Measurements from ENCODE around the gene ANKK1. TPM values are rescaled to one million over a fixed set of nuclear protein-coding genes. Genes with fewer than 3 reads are reported as not detected.

Gene ANKK1
- total RNA-seq, 2 donors from 2014 or later = 0.49 to 0.68 TPM

DNA sequence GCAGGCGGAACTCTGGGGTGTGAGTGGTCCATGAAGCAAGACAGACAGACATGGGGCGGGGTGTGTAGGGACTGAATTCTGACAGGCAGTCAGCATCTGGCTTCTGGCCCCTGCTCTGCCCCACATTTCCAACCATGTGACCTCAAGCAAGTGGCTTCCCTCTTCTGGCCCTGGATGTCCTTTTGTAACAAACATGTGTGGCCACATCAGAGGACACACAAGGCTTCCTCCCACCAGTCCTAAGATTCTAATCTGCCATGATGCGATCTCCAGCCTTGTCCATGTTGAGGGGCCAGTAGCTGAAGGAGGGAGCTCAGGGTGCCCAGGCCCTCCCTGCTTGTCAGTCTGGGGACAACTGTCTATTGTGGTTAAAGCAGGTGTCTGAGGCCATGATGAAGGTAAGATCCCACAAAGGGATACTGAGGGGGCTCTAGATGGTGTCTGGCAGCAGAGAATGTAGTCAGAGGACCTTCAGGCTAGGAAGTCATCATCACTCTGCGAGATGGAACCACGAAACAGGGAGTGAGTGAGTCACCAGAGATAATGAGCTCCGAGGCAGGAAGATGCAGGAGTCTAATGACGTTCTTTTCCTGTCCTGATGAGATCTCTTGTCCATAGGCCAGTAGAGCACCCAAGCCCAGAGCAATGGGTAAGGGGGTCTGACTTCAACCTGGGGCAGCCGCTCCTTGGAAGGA is 60.2 kb downstream of the ANKK1 start:
- ATAC-seq (ENCODE audit: insufficient number of reproducible peaks, low FRiP score, low read depth) (no peak), DNase-seq (ENCODE audit: low spot score) (no peak)
- Histone ChIP-seq H3K4me3 (no peak overlapping the region), H3K9me3 (no peaks in the 10 kb centered on the region), H3K4me1 (ENCODE audit: control insufficient read depth in 1 of 2, low read depth in 2 of 2) (no peaks in the 10 kb centered on the region), H3K27ac (no peak overlapping the region), H3K27me3 (replicated peaks; ENCODE audit: insufficient read depth) (no peaks in the 10 kb centered on the region), H3K36me3 (no peaks in the 10 kb centered on the region)
- TF ChIP-seq, protein P1, sequence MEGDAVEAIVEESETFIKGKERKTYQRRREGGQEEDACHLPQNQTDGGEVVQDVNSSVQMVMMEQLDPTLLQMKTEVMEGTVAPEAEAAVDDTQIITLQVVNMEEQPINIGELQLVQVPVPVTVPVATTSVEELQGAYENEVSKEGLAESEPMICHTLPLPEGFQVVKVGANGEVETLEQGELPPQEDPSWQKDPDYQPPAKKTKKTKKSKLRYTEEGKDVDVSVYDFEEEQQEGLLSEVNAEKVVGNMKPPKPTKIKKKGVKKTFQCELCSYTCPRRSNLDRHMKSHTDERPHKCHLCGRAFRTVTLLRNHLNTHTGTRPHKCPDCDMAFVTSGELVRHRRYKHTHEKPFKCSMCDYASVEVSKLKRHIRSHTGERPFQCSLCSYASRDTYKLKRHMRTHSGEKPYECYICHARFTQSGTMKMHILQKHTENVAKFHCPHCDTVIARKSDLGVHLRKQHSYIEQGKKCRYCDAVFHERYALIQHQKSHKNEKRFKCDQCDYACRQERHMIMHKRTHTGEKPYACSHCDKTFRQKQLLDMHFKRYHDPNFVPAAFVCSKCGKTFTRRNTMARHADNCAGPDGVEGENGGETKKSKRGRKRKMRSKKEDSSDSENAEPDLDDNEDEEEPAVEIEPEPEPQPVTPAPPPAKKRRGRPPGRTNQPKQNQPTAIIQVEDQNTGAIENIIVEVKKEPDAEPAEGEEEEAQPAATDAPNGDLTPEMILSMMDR (IDR thresholded peaks at IDR 0.05) = no peak

DNA sequence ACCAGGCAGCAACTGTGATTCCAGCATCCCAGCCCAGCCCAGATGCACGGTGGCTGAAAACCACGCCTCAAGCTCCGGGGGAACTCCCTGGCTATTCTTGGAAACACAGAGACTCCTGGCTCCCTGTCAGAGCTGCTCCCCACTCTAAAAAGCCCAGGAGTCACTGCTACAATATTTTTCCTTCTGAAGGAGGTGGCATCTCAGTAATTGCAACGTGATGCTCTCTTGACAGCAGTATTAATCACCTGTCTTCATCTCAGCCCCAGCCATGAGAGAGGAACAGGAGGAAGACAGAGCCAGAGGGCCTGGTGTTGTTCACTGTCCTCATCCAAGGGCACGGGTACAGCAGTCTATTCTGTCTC is 60.7 kb downstream of the ANKK1 start:
- DNase-seq (ENCODE audit: low spot score) = no peak
- no peak overlapping the region for H3K4me3 ChIP-seq
- no peaks in the 10 kb centered on the region for H3K36me3 ChIP-seq
- no peak overlapping the region for H3K27ac ChIP-seq
- TF ChIP-seq, protein P1 (IDR thresholded peaks at IDR 0.05) = no peak
- H3K9me3 ChIP-seq = no peaks in the 10 kb centered on the region
- ATAC-seq (ENCODE audit: insufficient number of reproducible peaks, low FRiP score, low read depth) = no peak
- no peaks in the 10 kb centered on the region for H3K27me3 ChIP-seq (replicated peaks; ENCODE audit: insufficient read depth)
- H3K4me1 ChIP-seq (ENCODE audit: control insufficient read depth in 1 of 2, low read depth in 2 of 2) = no peaks in the 10 kb centered on the region

DNA sequence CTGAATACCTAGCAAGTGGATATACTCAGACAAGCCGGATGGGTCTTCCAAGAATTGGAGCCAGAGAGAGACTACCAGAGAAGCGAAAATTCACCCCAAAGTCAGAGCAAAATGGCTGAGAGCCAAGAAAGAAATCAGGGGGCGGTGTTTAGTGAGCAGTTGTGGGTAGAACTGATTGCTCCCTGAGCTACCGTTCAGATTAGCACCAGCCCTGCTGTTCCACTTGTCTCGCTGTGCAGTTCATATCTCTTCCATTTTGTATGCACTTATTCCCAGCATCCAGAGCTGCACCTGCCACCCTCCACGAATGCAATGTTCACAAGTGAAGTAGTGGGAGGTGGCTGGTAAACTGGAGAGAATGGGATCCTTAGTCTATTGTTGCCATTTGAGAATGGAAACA is 62.2 kb downstream of the ANKK1 start:
- Histone ChIP-seq H3K9me3 (no peaks in the 10 kb centered on the region), H3K36me3 (no peaks in the 10 kb centered on the region), H3K4me3 (no peak overlapping the region), H3K4me1 (ENCODE audit: control insufficient read depth in 1 of 2, low read depth in 2 of 2) (no peaks in the 10 kb centered on the region), H3K27ac (no peak overlapping the region), H3K27me3 (replicated peaks; ENCODE audit: insufficient read depth) (no peaks in the 10 kb centered on the region)
- TF ChIP-seq, protein P1 (IDR thresholded peaks at IDR 0.05) = no peak
- ATAC-seq (ENCODE audit: insufficient number of reproducible peaks, low FRiP score, low read depth) (no peak), DNase-seq (ENCODE audit: low spot score) (no peak)

Other genes with a start within 250 kb of the ANKK1 start
- 10 to 100 TPM; 15.2 to 21.9 TPM for gene TTC12, start 73.2 kb upstream of the ANKK1 start, total RNA-seq
- gene DRD2, start 87.6 kb downstream of the ANKK1 start, total RNA-seq = not detected